ENCODE measurements around the gene GNB1. TPM values are rescaled to one million over a fixed set of nuclear protein-coding genes. Genes with fewer than 3 reads are reported as not detected.
"Not testable (repeated sequence)": the region's sequence is repeated elsewhere in the genome, so short reads cannot be mapped to it uniquely, and the experiment has no call there.

GNB1 gene
- total RNA-seq, 2 experiments from 2014 or later = 428 to 431 TPM

- POLR2A ChIA-PET = interaction anchor here (0.6 kb wide), 1 partner anchor 26 kb away, joined by 3 read pairs; no protein-coding TSS in a partner anchor
- H3K9me3 Mint-ChIP-seq = no peaks in the 10 kb centered on the region
- CTCF ChIA-PET = interaction anchor here (1.1 kb wide), 1 partner anchor 148 kb away, joined by 3 read pairs; no protein-coding TSS in a partner anchor
- H3K27me3 Mint-ChIP-seq = no peaks in the 10 kb centered on the region
- peak overlapping the region; percentile 40 for H3K27ac Mint-ChIP-seq
- no peaks in the 10 kb centered on the region for H3K4me1 Mint-ChIP-seq
- H3K4me3 Mint-ChIP-seq = no peak overlapping the region
- no peak for DNase-seq
- peaks cover 34% of the 10 kb centered on the region for H3K36me3 Mint-ChIP-seq (ENCODE audit: low read depth)
Observed at GRCh38 chr1:1757422-1758058, 133.3 kb downstream of the GNB1 start.

- POLR2A ChIA-PET = no interaction called here
- Mint-ChIP-seq H3K9me3 (no peaks in the 10 kb centered on the region), H3K27me3 (no peaks in the 10 kb centered on the region), H3K27ac (no peak overlapping the region), H3K36me3 (ENCODE audit: low read depth) (peaks cover 32% of the 10 kb centered on the region), H3K4me3 (no peak overlapping the region), H3K4me1 (no peaks in the 10 kb centered on the region)
- CTCF ChIA-PET = no interaction called here
- DNase-seq = no peak
Observed at GRCh38 chr1:1756661-1757421, 134.0 kb downstream of the GNB1 start.

- no peak overlapping the region for H3K4me3 Mint-ChIP-seq
- no peaks in the 10 kb centered on the region for H3K27me3 Mint-ChIP-seq
- DNase-seq = no peak
- peaks cover 24% of the 10 kb centered on the region for H3K36me3 Mint-ChIP-seq (ENCODE audit: low read depth)
- POLR2A ChIA-PET = no interaction called here
- CTCF ChIA-PET = no interaction called here
- no peaks in the 10 kb centered on the region for H3K4me1 Mint-ChIP-seq
- no peaks in the 10 kb centered on the region for H3K9me3 Mint-ChIP-seq
- H3K27ac Mint-ChIP-seq = no peak overlapping the region
Observed at GRCh38 chr1:1755852-1756251, 135.0 kb downstream of the GNB1 start.

- Mint-ChIP-seq H3K36me3 (ENCODE audit: low read depth) (peaks cover 24% of the 10 kb centered on the region), H3K27me3 (no peaks in the 10 kb centered on the region), H3K9me3 (no peaks in the 10 kb centered on the region), H3K4me3 (no peak overlapping the region), H3K27ac (no peak overlapping the region), H3K4me1 (no peaks in the 10 kb centered on the region)
- ChIA-PET CTCF (interaction anchor here (1.0 kb wide), 1 partner anchor 153 kb away, joined by 3 read pairs; no protein-coding TSS in a partner anchor), POLR2A (no interaction called here)
- no peak for DNase-seq
Observed at GRCh38 chr1:1755426-1755825, 135.5 kb downstream of the GNB1 start.

GRCh38 chr1:1754051-1754815 lies 136.7 kb downstream of the GNB1 start:
- Mint-ChIP-seq H3K27ac (no peak overlapping the region), H3K9me3 (no peaks in the 10 kb centered on the region), H3K4me1 (peaks cover 2% of the 10 kb centered on the region), H3K27me3 (no peaks in the 10 kb centered on the region), H3K4me3 (no peak overlapping the region), H3K36me3 (ENCODE audit: low read depth) (peaks cover 23% of the 10 kb centered on the region)
- CTCF ChIA-PET = interaction anchor here (1.0 kb wide), 1 partner anchor 155 kb away, joined by 3 read pairs; no protein-coding TSS in a partner anchor
- no peak for DNase-seq
- POLR2A ChIA-PET = no interaction called here

- no peak overlapping the region for H3K27ac Mint-ChIP-seq
- ChIA-PET CTCF (no interaction called here), POLR2A (no interaction called here)
- H3K27me3 Mint-ChIP-seq = no peaks in the 10 kb centered on the region
- DNase-seq = no peak
- peaks cover 20% of the 10 kb centered on the region for H3K36me3 Mint-ChIP-seq (ENCODE audit: low read depth)
- no peak overlapping the region for H3K4me3 Mint-ChIP-seq
- H3K9me3 Mint-ChIP-seq = no peaks in the 10 kb centered on the region
- H3K4me1 Mint-ChIP-seq = peaks cover 3% of the 10 kb centered on the region
Observed at GRCh38 chr1:1753607-1754005, 137.3 kb downstream of the GNB1 start.

GRCh38 chr1:1752636-1753606 lies 138.0 kb downstream of the GNB1 start:
- POLR2A ChIA-PET = interaction anchor here (0.8 kb wide), 1 partner anchor 28 kb away, joined by 3 read pairs; no protein-coding TSS in a partner anchor

GRCh38 chr1:1752190-1752589 lies 138.7 kb downstream of the GNB1 start:
- Mint-ChIP-seq H3K27me3 (no peaks in the 10 kb centered on the region), H3K36me3 (ENCODE audit: low read depth) (peaks cover 16% of the 10 kb centered on the region), H3K27ac (no peak overlapping the region), H3K9me3 (no peaks in the 10 kb centered on the region), H3K4me3 (no peak overlapping the region), H3K4me1 (peaks cover 6% of the 10 kb centered on the region)
- no peak for DNase-seq
- CTCF ChIA-PET = no interaction called here
- POLR2A ChIA-PET = interaction anchor here (0.8 kb wide), 1 partner anchor 28 kb away, joined by 3 read pairs; no protein-coding TSS in a partner anchor

More at GRCh38 chr1:1752636-1753606, 138.0 kb downstream of the GNB1 start:
- H3K9me3 Mint-ChIP-seq = no peaks in the 10 kb centered on the region
- peaks cover 6% of the 10 kb centered on the region for H3K4me1 Mint-ChIP-seq
- H3K27me3 Mint-ChIP-seq = no peaks in the 10 kb centered on the region
- peaks cover 19% of the 10 kb centered on the region for H3K36me3 Mint-ChIP-seq (ENCODE audit: low read depth)
- H3K27ac Mint-ChIP-seq = no peak overlapping the region
- CTCF ChIA-PET = no interaction called here
- H3K4me3 Mint-ChIP-seq = no peak overlapping the region
- DNase-seq = no peak

GRCh38 chr1:1749941-1750340 lies 140.9 kb downstream of the GNB1 start:
- H3K36me3 Mint-ChIP-seq (ENCODE audit: low read depth); CTCF ChIA-PET; H3K27ac Mint-ChIP-seq; DNase-seq; H3K9me3 Mint-ChIP-seq; H3K27me3 Mint-ChIP-seq; H3K4me1 Mint-ChIP-seq; H3K4me3 Mint-ChIP-seq; POLR2A ChIA-PET: not testable (repeated sequence)

- ChIA-PET POLR2A (no interaction called here), CTCF (no interaction called here)
- Mint-ChIP-seq H3K36me3 (ENCODE audit: low read depth) (peaks cover 7% of the 10 kb centered on the region), H3K4me3 (no peak overlapping the region), H3K27ac (no peak overlapping the region), H3K4me1 (peaks cover 6% of the 10 kb centered on the region), H3K9me3 (no peaks in the 10 kb centered on the region), H3K27me3 (no peaks in the 10 kb centered on the region)
- DNase-seq = no peak
Observed at GRCh38 chr1:1748686-1749321, 142.1 kb downstream of the GNB1 start.

GRCh38 chr1:1746566-1746909 lies 144.3 kb downstream of the GNB1 start:
- H3K27ac Mint-ChIP-seq = peak overlapping the region; percentile 21
- POLR2A ChIA-PET; H3K4me1 Mint-ChIP-seq; DNase-seq; H3K27me3 Mint-ChIP-seq; H3K9me3 Mint-ChIP-seq; CTCF ChIA-PET; H3K4me3 Mint-ChIP-seq; H3K36me3 Mint-ChIP-seq (ENCODE audit: low read depth): not testable (repeated sequence)

Measured in activated CD4-positive, alpha-beta memory T cell treated with anti-CD3 and anti-CD28 coated beads, Interleukin-2, amount 10 ng/mL, durations not matched to agents 7 days and 5 days (primary cell).